ENCODE measurements around the gene ACOXL. TPM values are rescaled to one million over a fixed set of nuclear protein-coding genes. Genes with fewer than 3 reads are reported as not detected.

ACOXL gene
- total RNA-seq, 2 experiments from 2014 or later, result 0.14 to 0.56 TPM

- DNase-seq (no peak), ATAC-seq (no peak)
- H3K9me3 Mint-ChIP-seq, result no peaks in the 10 kb centered on the region
- H3K27me3 Mint-ChIP-seq, result peaks cover 19% of the 10 kb centered on the region
- intact Hi-C loops (cut with micrococcal nuclease), result no loop called here
- no peak overlapping the region for H3K4me3 Mint-ChIP-seq
- no peak for TF ChIP-seq CTCF (IDR thresholded peaks at IDR 0.05)
- H3K4me1 Mint-ChIP-seq (ENCODE audit: low read depth), result peaks cover 68% of the 10 kb centered on the region
- peaks cover 2% of the 10 kb centered on the region for H3K36me3 Mint-ChIP-seq (ENCODE audit: low read depth)
- no peak overlapping the region for H3K27ac Mint-ChIP-seq
- ChIA-PET CTCF (interaction anchor here (2.4 to 9.2 kb wide), 3 partner anchors 10 to 17 kb away, joined by 7 to 50 read pairs (median 26); no protein-coding TSS in a partner anchor), POLR2A (no interaction called here)
Measured at GRCh38 chr2:110864176-110864575, 131.8 kb downstream of the ACOXL start.

- Mint-ChIP-seq H3K4me3 (no peak overlapping the region), H3K4me1 (ENCODE audit: low read depth) (peaks cover 65% of the 10 kb centered on the region)
Measured at GRCh38 chr2:110864731-110865130, 132.4 kb downstream of the ACOXL start.

GRCh38 chr2:110865188-110865587 lies 132.8 kb downstream of the ACOXL start:
- no peak for TF ChIP-seq CTCF (IDR thresholded peaks at IDR 0.05)
- H3K27ac Mint-ChIP-seq, result no peak overlapping the region
- ATAC-seq (peak; percentile 74), DNase-seq (peak; percentile 66)
- no peak overlapping the region for H3K4me3 Mint-ChIP-seq
- H3K4me1 Mint-ChIP-seq (ENCODE audit: low read depth), result peaks cover 60% of the 10 kb centered on the region
- H3K36me3 Mint-ChIP-seq (ENCODE audit: low read depth), result no peaks in the 10 kb centered on the region
- H3K27me3 Mint-ChIP-seq, result peaks cover 16% of the 10 kb centered on the region
- CTCF ChIA-PET, result interaction anchor here (1.8 to 9.2 kb wide), 3 partner anchors 11 to 53 kb away, joined by 9 to 50 read pairs (median 9); no protein-coding TSS in a partner anchor
- H3K9me3 Mint-ChIP-seq, result no peaks in the 10 kb centered on the region
- intact Hi-C loops (cut with micrococcal nuclease), result no loop called here
- POLR2A ChIA-PET, result interaction anchor here (1.4 kb wide), 1 partner anchor 18 kb away, joined by 6 read pairs; no protein-coding TSS in a partner anchor

More at GRCh38 chr2:110864731-110865130, 132.4 kb downstream of the ACOXL start:
- intact Hi-C loops (cut with micrococcal nuclease), result no loop called here
- Mint-ChIP-seq H3K27ac (no peak overlapping the region), H3K27me3 (peaks cover 17% of the 10 kb centered on the region), H3K9me3 (no peaks in the 10 kb centered on the region), H3K36me3 (ENCODE audit: low read depth) (no peaks in the 10 kb centered on the region)
- no peak for DNase-seq
- ChIA-PET CTCF (interaction anchor here (2.5 to 9.2 kb wide), 2 partner anchors 11 to 12 kb away, joined by 9 to 50 read pairs; no protein-coding TSS in a partner anchor), POLR2A (no interaction called here)
- no peak for ATAC-seq
- TF ChIP-seq CTCF (IDR thresholded peaks at IDR 0.05), result no peak

- no peaks in the 10 kb centered on the region for H3K9me3 Mint-ChIP-seq
- no peaks in the 10 kb centered on the region for H3K36me3 Mint-ChIP-seq (ENCODE audit: low read depth)
- intact Hi-C loops (cut with micrococcal nuclease), result no loop called here
- no peak for TF ChIP-seq CTCF (IDR thresholded peaks at IDR 0.05)
- ChIA-PET CTCF (interaction anchor here (0.9 to 9.2 kb wide), 6 partner anchors 8 to 60 kb away, joined by 3 to 50 read pairs (median 8); no protein-coding TSS in a partner anchor), POLR2A (interaction anchor here (0.9 to 1.4 kb wide), 4 partner anchors 8 to 254 kb away, joined by 3 to 6 read pairs (median 4); partner anchors contain the start of gene BCL2L11)
- H3K4me3 Mint-ChIP-seq, result no peak overlapping the region
- H3K27me3 Mint-ChIP-seq, result peaks cover 11% of the 10 kb centered on the region
- H3K4me1 Mint-ChIP-seq (ENCODE audit: low read depth), result peaks cover 54% of the 10 kb centered on the region
- peak overlapping the region; percentile 22 for H3K27ac Mint-ChIP-seq
- ATAC-seq, result peak; percentile 13
- DNase-seq, result no peak
Measured at GRCh38 chr2:110866045-110866444, 133.7 kb downstream of the ACOXL start.

GRCh38 chr2:110866466-110866865 lies 134.1 kb downstream of the ACOXL start:
- Mint-ChIP-seq H3K27ac (peak overlapping the region; percentile 22), H3K4me1 (ENCODE audit: low read depth) (peaks cover 54% of the 10 kb centered on the region), H3K4me3 (no peak overlapping the region), H3K9me3 (no peaks in the 10 kb centered on the region), H3K27me3 (peaks cover 10% of the 10 kb centered on the region), H3K36me3 (ENCODE audit: low read depth) (no peaks in the 10 kb centered on the region)
- ATAC-seq, result peak; percentile 81
- CTCF ChIA-PET, result interaction anchor here (0.7 to 9.2 kb wide), 8 partner anchors 8 to 61 kb away, joined by 3 to 50 read pairs (median 6); no protein-coding TSS in a partner anchor
- POLR2A ChIA-PET, result interaction anchor here (0.9 to 1.4 kb wide), 4 partner anchors 8 to 254 kb away, joined by 3 to 6 read pairs (median 4); partner anchors contain the start of gene BCL2L11
- DNase-seq, result peak; percentile 87
- intact Hi-C loops (cut with micrococcal nuclease), result no loop called here
- peak; percentile 34 for TF ChIP-seq CTCF (IDR thresholded peaks at IDR 0.05)

All from activated CD8-positive, alpha-beta T cell treated with anti-CD3 and anti-CD28 coated beads for 36 hours (primary cell).